H9 (cell line): ENCODE measurements around the gene APLP2. TPM values are rescaled to one million over a fixed set of nuclear protein-coding genes. Genes with fewer than 3 reads are reported as not detected.
A peak's percentile ranks its signal among the peaks of the same experiment; 100 is the strongest.

Experiments used
- DNase-seq: peaks from one replicate; pipeline ENCODE4 v3.0.0-alpha.2; 2017
- H2AFZ ChIP-seq: one replicate; pipeline ENCODE4 v1.6.1; 2013; ENCODE audit warnings: mild to moderate bottlenecking, low read length, control low read depth, moderate library complexity
- H2AK5ac ChIP-seq: 2 replicates; pipeline ENCODE4 v1.6.1; 2013; ENCODE audit warnings: low read length, control low read depth, mixed read lengths; ENCODE audit not compliant: insufficient read length
- H2BK120ac ChIP-seq: one replicate; pipeline ENCODE4 v1.6.1; 2013; ENCODE audit warnings: low read depth, mild to moderate bottlenecking, low read length, control low read depth, inconsistent platforms; ENCODE audit not compliant: poor library complexity, severe bottlenecking
- H2BK12ac ChIP-seq: 2 replicates; pipeline ENCODE4 v1.6.1; 2013; ENCODE audit warnings: low read length, control low read depth, mixed read lengths, low read depth; ENCODE audit not compliant: insufficient read length
- H2BK15ac ChIP-seq: 2 replicates; pipeline ENCODE4 v1.6.1; 2013; ENCODE audit warnings: low read depth, low read length, control low read depth
- H2BK20ac ChIP-seq: one replicate; pipeline ENCODE4 v1.6.1; 2013; ENCODE audit warnings: low read depth, mild to moderate bottlenecking, low read length, control low read depth, inconsistent platforms; ENCODE audit not compliant: poor library complexity, severe bottlenecking
- H2BK5ac ChIP-seq: 2 replicates; pipeline ENCODE4 v1.6.1; 2013; ENCODE audit warnings: low read length, control low read depth, mixed read lengths; ENCODE audit not compliant: insufficient read length
- H3K14ac ChIP-seq: 2 replicates; pipeline ENCODE4 v1.6.1; 2013; ENCODE audit warnings: low read length, control low read depth; ENCODE audit not compliant: insufficient read depth
- H3K18ac ChIP-seq: 2 replicates; pipeline ENCODE4 v1.6.1; 2013; ENCODE audit warnings: low read depth, mild to moderate bottlenecking, mixed read lengths, low read length, control low read depth; ENCODE audit not compliant: insufficient read length
- H3K23ac ChIP-seq: 2 replicates; pipeline ENCODE4 v1.6.1; 2013; ENCODE audit warnings: low read length, control low read depth, mixed read lengths, low read depth; ENCODE audit not compliant: insufficient read length
- H3K23me2 ChIP-seq: 2 replicates; pipeline ENCODE4 v1.6.1; 2013; ENCODE audit warnings: low read depth, mild to moderate bottlenecking, mixed read lengths, low read length, control low read depth; ENCODE audit not compliant: insufficient read length, poor library complexity, severe bottlenecking
- H3K27ac ChIP-seq: 2 replicates; pipeline ENCODE4 v1.5.1; 2013; ENCODE audit warnings: low read length, control low read depth, mixed read lengths, low read depth; ENCODE audit not compliant: insufficient read length
- H3K27me3 ChIP-seq: 2 replicates; pipeline ENCODE4 v1.6.1; 2013; ENCODE audit warnings: low read length, control low read depth, inconsistent platforms; ENCODE audit not compliant: insufficient read depth
- H3K4ac ChIP-seq: 2 replicates; pipeline ENCODE4 v1.6.1; 2013; ENCODE audit warnings: low read depth, mild to moderate bottlenecking, control low read depth, inconsistent platforms, low read length, moderate library complexity
- H3K4me1 ChIP-seq: 2 replicates; pipeline ENCODE4 v1.6.1; 2013; ENCODE audit warnings: low read length, control low read depth, inconsistent platforms; ENCODE audit not compliant: insufficient read depth
- H3K4me2 ChIP-seq: 2 replicates; pipeline ENCODE4 v1.6.1; 2013; ENCODE audit warnings: low read length, control low read depth, mixed read lengths; ENCODE audit not compliant: insufficient read length, insufficient read depth
- H3K56ac ChIP-seq: 2 replicates; pipeline ENCODE4 v1.6.1; 2013; ENCODE audit warnings: low read depth, mild to moderate bottlenecking, mixed read lengths, low read length, control low read depth; ENCODE audit not compliant: insufficient read length
- H3K79me1 ChIP-seq: 2 replicates; pipeline ENCODE4 v1.6.1; 2013; ENCODE audit warnings: low read depth, mild to moderate bottlenecking, moderate library complexity, low read length, control low read depth, inconsistent platforms; ENCODE audit not compliant: insufficient read depth, poor library complexity, severe bottlenecking
- H3K79me2 ChIP-seq: 2 replicates; pipeline ENCODE4 v1.6.1; 2013; ENCODE audit warnings: low read length, control low read depth, inconsistent platforms; ENCODE audit not compliant: insufficient read depth
- H3K9ac ChIP-seq: 2 replicates; pipeline ENCODE4 v1.6.1; 2013; ENCODE audit warnings: low read length, control low read depth, mixed read lengths; ENCODE audit not compliant: insufficient read length; ENCODE audit errors: extremely low read depth
- H3K9me3 ChIP-seq: one replicate; pipeline ENCODE4 v1.6.1; 2013; ENCODE audit warnings: low read depth, low read length, inconsistent platforms; ENCODE audit not compliant: control insufficient read depth
- H3T11ph ChIP-seq: one replicate; pipeline ENCODE4 v1.6.1; 2013; ENCODE audit warnings: mild to moderate bottlenecking, low read length, control low read depth, inconsistent platforms
- H4K20me1 ChIP-seq: one replicate; pipeline ENCODE4 v1.6.1; 2013; ENCODE audit not compliant: control insufficient read depth, insufficient read length, insufficient read depth
- H4K5ac ChIP-seq: 2 replicates; pipeline ENCODE4 v1.6.1; 2013; ENCODE audit warnings: low read depth, mild to moderate bottlenecking, mixed read lengths, low read length, control low read depth; ENCODE audit not compliant: insufficient read length
- H4K8ac ChIP-seq: replicated peaks from 2 replicates; pipeline ENCODE4 v1.6.1; 2013; ENCODE audit warnings: low read length, control low read depth, mixed read lengths, low read depth; ENCODE audit not compliant: insufficient read length
- H4K91ac ChIP-seq: 2 replicates; pipeline ENCODE4 v1.6.1; 2013; ENCODE audit warnings: low read depth, mild to moderate bottlenecking, moderate library complexity, mixed read lengths, low read length, control low read depth; ENCODE audit not compliant: insufficient read length
- H3K27ac Mint-ChIP-seq, 3 experiments: 2 replicates in 2 of 3; 3 replicates in 1 of 3; pipeline ENCODE4 v1.8.0; 2020 to 2021; ENCODE audit warnings: mixed read lengths in 3 of 3, mild to moderate bottlenecking in 1 of 3, moderate library complexity in 1 of 3
- H3K27me3 Mint-ChIP-seq: 2 replicates; pipeline ENCODE4 v1.8.0; 2021; ENCODE audit warnings: low read depth, mild to moderate bottlenecking, moderate library complexity, mixed read lengths
- H3K36me3 Mint-ChIP-seq, 3 experiments: 2 replicates in 2 of 3; 3 replicates in 1 of 3; pipeline ENCODE4 v1.8.0; 2020 to 2021; ENCODE audit warnings: low read depth in 3 of 3, mixed read lengths in 3 of 3; ENCODE audit not compliant: insufficient read depth in 1 of 3
- H3K4me1 Mint-ChIP-seq, 2 experiments: 2 replicates each; pipeline ENCODE4 v1.8.0; 2020; ENCODE audit warnings: mixed read lengths in 2 of 2
- H3K4me3 Mint-ChIP-seq, 2 experiments: 2 replicates in 1 of 2; 3 replicates in 1 of 2; pipeline ENCODE4 v1.8.0; 2020 to 2021; ENCODE audit warnings: mild to moderate bottlenecking in 2 of 2, mixed read lengths in 2 of 2, moderate library complexity in 1 of 2
- H3K9me3 Mint-ChIP-seq, 2 experiments: 2 replicates in 1 of 2; 3 replicates in 1 of 2; pipeline ENCODE4 v1.8.0; 2020; ENCODE audit warnings: mild to moderate bottlenecking in 2 of 2, mixed read lengths in 2 of 2, moderate library complexity in 1 of 2
- CTCF ChIP-seq: fragments of 200-600 bp; sonication (generic); conservative IDR thresholded peaks from 3 replicates; pipeline ENCODE4 v1.8.0; 2021; ENCODE audit warnings: antibody characterized with exemption, mild to moderate bottlenecking
- WGBS: extraction: QIAGEN DNeasy Blood & Tissue Kit; methylation state at CpG from one replicate; pipeline ENCODE4 v1.1.7; 2013; ENCODE audit warnings: missing lambda C conversion rate, low lambda C conversion rate, mixed read lengths; ENCODE audit not compliant: insufficient read length; ENCODE audit errors: extremely low coverage; 5-methylcytosine and 5-hydroxymethylcytosine counted together
- total RNA-seq: library from RNA; stranded (reverse); gene quantifications from 2 replicates; pipeline ENCODE4 v1.2.1, GENCODE V29; 2021

The APLP2 gene
- total RNA-seq, 1 experiment from 2014 or later, result 328 TPM

DNA sequence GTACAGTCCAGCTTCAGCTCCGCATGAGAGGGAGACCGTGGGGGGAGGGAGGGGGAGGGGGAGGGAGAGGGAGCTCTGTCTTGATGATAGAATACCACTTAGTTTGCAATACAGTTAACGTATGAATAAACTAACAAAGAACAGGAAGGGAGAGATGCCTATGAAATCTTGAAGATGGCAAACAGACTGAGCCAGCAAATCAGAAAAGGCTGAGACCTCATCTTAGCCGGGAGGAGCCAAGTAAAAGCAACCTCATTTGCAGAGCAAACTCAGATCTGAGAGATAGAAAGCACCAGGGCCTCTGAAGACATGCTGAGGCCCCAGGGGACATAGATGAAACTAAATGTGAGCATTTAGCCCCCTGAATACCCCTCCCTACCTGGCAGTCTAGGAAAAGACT lies 23.0 kb downstream of the APLP2 start:
- Histone ChIP-seq H2BK12ac (no peak overlapping the region), H2BK120ac (no peak overlapping the region), H2BK5ac (no peak overlapping the region), H4K91ac (no peak overlapping the region), H3K18ac (no peak overlapping the region), H3K27me3 (no peaks in the 10 kb centered on the region), H4K20me1 (no peaks in the 10 kb centered on the region), H3K14ac (no peak overlapping the region), H3K56ac (no peak overlapping the region), H3K23ac (no peak overlapping the region), H3K4me1 (0 out of 2 replicates have a peak, but pooled peaks cover 2% of the 10 kb centered on the region), H3K9me3 (no peaks in the 10 kb centered on the region), H3K23me2 (no peaks in the 10 kb centered on the region), H2BK15ac (no peak overlapping the region), H4K8ac (no peak overlapping the region), H3T11ph (no peak overlapping the region), H3K4ac (no peak overlapping the region), H3K79me2 (peaks cover 9% of the 10 kb centered on the region; the same call in 1 of the 2 replicates), H3K79me1 (no peaks in the 10 kb centered on the region), H4K5ac (no peak overlapping the region), H3K9ac (no peak overlapping the region), H3K4me2 (no peak overlapping the region), H2AK5ac (no peak overlapping the region), H3K27ac (no peak overlapping the region), H2BK20ac (no peak overlapping the region), H2AFZ (no peak overlapping the region)
- Mint-ChIP-seq H3K27me3 (no peaks in the 10 kb centered on the region), H3K27ac (peak overlapping the region in 1 of 3 experiments; percentile 10; a peak in 1 of 7 replicates), H3K36me3 (peaks cover 20 to 21% (median 21%) of the 10 kb centered on the region in 3 experiments), H3K9me3 (peaks cover 14 to 16% of the 10 kb centered on the region in 2 experiments), H3K4me3 (no peak overlapping the region), H3K4me1 (peaks cover 24 to 25% of the 10 kb centered on the region in 2 experiments)
- WGBS, result no CpG with 5 or more reads among the region's 4 CpGs
- TF ChIP-seq CTCF, result no peak
- no peak for DNase-seq
